ENCODE results near the gene MBLAC1. TPM values are rescaled to one million over a fixed set of nuclear protein-coding genes. Genes with fewer than 3 reads are reported as not detected.

The MBLAC1 gene
- total and polyA plus RNA-seq, 12 donors = 1.2 to 3.5 (median 2.1) TPM

GRCh38 chr7:100156331-100157068 lies 29.7 kb downstream of the MBLAC1 start:
- ATAC-seq = no peak
- no peak for TF ChIP-seq CTCF (IDR thresholded peaks at IDR 0.05)
- Histone ChIP-seq H3K27ac (peak overlapping the region in 5 of 10 donors; percentile 87 to 97 (median 90)), H3K9me3 (no peaks in the 10 kb centered on the region), H3K4me3 (peak overlapping the region in 1 of 10 donors; percentile 99), H3K4me1 (peaks cover 7 to 68% (median 20%) of the 10 kb centered on the region in 9 donors), H3K27me3 (no peaks in the 10 kb centered on the region), H3K36me3 (peaks cover 0 to 56% (median 32%) of the 10 kb centered on the region in 9 donors)
- 78 to 85% methylated on average over 16 of the region's 16 CpGs for WGBS, 2 donors
- intact Hi-C loops (cut with DNase I) = loop anchor here in 1 of 10 donors (10.0 kb wide), 1 partner anchor 58 kb away; the partner anchor contains the start of gene PVRIG
- no peak for DNase-seq

GRCh38 chr7:100157069-100157333 lies 30.2 kb downstream of the MBLAC1 start:
- DNase-seq = no peak
- TF ChIP-seq CTCF (IDR thresholded peaks at IDR 0.05) = no peak
- 71 to 77% methylated on average over 5 of the region's 5 CpGs for WGBS, 2 donors
- H3K4me3 ChIP-seq = peak overlapping the region in 4 of 10 donors; percentile 88 to 99 (median 96)
- H3K4me1 ChIP-seq = peaks cover 7 to 63% (median 20%) of the 10 kb centered on the region in 9 donors
- no peak for ATAC-seq
- intact Hi-C loops (cut with DNase I) = loop anchor here in 1 of 10 donors (10.0 kb wide), 1 partner anchor 58 kb away; the partner anchor contains the start of gene PVRIG
- H3K9me3 ChIP-seq = no peaks in the 10 kb centered on the region
- H3K27me3 ChIP-seq = no peaks in the 10 kb centered on the region
- H3K36me3 ChIP-seq = peaks cover 0 to 51% (median 32%) of the 10 kb centered on the region in 9 donors
- peak overlapping the region in 6 of 10 donors; percentile 87 to 97 (median 90) for H3K27ac ChIP-seq

- Histone ChIP-seq H3K9me3 (no peaks in the 10 kb centered on the region), H3K4me1 (peaks cover 7 to 57% (median 20%) of the 10 kb centered on the region in 9 donors), H3K27ac (peak overlapping the region; percentile 30 to 97 (median 88)), H3K36me3 (peaks cover 0 to 46% (median 32%) of the 10 kb centered on the region in 9 donors), H3K4me3 (peak overlapping the region; percentile 75 to 99 (median 89)), H3K27me3 (no peaks in the 10 kb centered on the region)
- intact Hi-C loops (cut with DNase I) = loop anchor here in 1 of 10 donors (10.0 kb wide), 1 partner anchor 57 kb away; the partner anchor contains the start of gene PVRIG
- peak in 4 of 9 donors; percentile 16 to 22 (median 18) for TF ChIP-seq CTCF (IDR thresholded peaks at IDR 0.05)
- WGBS, 2 donors = 18 to 20% methylated on average over 32 of the region's 32 CpGs
- DNase-seq (peak in 1 of 2 donors; percentile 30), ATAC-seq (peak in 6 of 8 donors; percentile 16 to 35 (median 28))
Observed at GRCh38 chr7:100157334-100158228, 30.8 kb downstream of the MBLAC1 start.

Data from heart right ventricle (tissue), 16 donors.